Medulla oblongata (tissue), 1 donor: ENCODE results near the gene TACR1.

Source experiments
- DNase-seq: peaks from one replicate; pipeline ENCODE4 v3.0.0-alpha.2; 2015; ENCODE audit errors: extremely low spot score

The TACR1 gene

DNA sequence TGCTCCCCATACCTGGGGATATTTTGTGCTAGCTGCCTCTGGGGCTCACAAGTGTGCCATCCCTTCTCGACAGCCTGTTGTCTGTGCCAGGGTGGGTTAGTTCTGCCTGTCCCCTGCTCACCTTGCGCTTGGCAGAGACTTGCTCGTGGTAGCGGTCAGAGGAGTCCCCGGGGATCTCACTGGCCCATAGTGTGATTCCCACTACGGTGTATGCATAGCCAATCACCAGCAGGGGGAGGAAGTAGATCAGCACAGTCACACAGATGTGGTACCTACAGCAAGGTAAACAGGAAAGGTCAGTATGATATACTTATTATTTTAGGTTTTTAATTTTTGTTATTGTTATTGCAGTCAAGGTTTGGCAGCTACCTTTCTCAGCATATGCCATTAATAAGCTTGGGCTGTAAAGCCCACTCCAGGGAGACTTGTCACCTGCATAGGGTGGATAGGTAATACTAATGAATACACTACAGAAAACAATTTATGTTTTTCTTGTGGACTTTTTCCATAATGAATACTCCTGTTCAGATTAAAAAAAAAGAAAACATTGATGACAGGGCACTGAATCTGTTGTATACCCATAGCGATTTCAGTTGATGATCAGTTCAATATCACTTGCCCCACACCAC is 145.7 kb downstream of the TACR1 start:
- no peak for DNase-seq

DNA sequence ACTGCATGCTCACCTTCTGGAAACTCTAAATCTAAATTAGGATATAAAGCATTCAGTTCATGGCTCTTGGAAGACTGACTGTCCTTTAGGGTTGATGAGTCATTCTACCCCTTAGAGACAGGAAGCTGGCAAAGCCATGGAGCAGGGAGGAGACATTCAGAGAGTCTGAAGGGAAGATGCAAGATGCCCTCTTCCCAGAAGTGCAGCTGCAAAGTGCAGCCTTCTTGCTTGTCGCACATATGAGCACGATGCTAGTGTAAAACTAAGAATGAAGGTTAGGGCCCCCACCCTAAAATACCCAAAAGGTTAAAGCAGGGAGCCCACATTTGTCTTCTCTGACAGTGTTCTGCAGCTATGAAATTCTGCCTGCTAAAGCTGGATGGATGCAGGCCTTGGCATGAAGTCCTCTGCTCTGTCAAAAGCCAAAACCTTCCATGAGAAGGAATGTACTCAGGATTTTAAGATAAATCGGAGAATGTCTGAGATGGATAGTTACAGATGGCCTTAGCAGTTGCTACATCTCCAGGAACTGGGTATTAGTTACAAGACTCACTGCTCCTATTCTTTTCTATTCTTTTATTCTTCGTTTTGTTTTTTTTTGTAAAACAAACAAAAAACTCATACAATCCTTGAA is 151.2 kb downstream of the TACR1 start:
- no peak for DNase-seq

DNA sequence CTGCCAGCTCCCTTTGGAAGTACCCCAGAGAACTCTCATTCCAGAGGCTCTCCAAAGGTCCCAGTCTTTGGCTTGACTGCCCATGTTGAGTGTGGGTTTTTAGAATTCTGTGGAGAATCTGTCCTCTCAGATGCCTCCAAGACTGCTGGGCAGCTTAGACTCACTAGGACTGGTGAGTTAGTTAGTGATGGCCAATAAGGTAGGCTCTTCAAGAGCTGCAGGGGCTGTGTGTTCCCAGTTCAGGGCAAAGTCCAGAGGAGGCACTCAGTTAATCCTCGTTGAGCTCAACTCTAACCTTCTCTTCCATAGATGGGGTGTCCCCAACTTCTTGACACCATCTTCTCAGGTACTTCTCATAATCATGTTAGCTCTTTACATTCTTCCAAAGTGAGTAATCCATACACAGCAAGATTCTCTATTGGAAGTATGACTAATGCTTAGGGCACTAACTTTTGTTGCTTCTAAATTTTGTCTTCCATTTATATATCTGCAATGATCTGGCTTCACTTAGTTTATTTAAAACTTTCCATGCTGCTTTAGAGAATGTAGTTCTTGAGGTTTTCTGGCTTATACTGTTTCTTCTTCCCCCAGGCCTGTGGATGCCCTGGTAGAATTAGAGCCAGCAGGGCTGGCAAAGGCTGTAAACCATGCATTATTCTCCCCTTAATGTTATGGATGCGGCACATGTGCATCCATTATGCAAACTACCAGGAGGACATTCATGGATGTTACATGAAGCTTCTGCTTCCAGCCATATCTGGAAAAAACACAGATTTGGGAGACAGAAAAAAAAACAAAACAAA is 151.9 kb downstream of the TACR1 start:
- DNase-seq, result no peak

DNA sequence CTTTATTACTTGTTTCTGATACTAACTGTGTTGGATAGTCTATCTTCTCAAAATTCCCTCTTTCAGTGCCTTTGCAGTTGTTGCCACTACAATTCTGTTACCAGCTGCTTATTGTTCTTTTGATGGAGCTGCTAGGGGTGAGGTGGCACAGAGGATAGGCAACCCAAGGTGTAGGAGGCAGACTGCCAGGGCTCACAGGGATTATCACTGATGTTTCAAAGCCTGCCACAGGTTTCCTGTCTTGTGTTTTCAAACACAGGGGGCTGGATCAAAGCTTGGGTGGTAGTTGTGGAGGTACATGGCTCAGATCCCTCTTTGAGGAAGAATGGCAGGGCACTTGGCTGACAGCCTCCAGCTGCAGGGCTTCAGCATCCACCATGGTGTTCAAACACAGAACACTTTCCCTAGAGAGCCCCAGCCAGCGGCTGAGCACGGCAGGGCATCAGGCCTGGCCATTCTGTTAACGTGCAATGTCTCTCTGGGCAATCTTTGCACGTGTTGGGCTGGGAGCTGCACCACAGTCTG is 153.7 kb downstream of the TACR1 start:
- no peak for DNase-seq

DNA sequence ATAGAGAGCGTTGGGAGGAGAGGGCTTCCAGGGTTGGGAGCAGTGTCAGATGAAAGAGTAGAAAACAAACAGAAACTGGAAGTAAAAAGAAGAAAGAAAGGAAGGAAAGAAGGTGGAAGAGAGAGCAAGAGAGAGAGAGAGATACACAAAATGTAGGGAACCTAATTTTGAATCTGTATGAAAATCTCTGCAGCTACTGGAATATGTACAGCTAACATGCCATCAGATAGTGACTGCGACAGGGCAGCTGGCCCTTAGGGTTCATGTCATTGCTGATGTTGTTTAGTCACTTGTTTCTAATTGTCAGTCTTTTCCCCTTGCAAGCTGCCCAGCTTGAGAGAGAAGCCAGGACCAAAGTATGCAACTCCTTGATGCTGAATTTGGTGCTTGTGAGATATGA is 155.0 kb downstream of the TACR1 start:
- DNase-seq, result no peak

DNA sequence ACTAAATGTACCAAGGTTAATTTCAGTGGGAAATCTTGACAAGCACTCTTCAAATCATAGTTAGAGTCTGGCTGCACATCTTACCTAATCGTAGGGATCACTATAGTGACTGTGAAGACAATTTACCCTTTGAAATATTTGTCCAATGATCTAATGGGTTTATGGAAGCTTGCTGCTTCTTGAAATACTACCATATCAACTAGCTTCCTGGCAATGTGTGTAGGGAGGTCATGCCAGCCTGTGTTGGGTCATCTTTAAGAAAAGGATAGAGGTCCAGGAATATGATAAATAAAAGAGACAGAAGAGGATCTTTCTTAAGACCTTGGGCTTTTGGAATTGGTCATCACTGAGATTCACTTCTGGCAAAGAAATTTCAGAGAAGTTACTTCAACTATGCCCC is 156.5 kb downstream of the TACR1 start:
- no peak for DNase-seq

DNA sequence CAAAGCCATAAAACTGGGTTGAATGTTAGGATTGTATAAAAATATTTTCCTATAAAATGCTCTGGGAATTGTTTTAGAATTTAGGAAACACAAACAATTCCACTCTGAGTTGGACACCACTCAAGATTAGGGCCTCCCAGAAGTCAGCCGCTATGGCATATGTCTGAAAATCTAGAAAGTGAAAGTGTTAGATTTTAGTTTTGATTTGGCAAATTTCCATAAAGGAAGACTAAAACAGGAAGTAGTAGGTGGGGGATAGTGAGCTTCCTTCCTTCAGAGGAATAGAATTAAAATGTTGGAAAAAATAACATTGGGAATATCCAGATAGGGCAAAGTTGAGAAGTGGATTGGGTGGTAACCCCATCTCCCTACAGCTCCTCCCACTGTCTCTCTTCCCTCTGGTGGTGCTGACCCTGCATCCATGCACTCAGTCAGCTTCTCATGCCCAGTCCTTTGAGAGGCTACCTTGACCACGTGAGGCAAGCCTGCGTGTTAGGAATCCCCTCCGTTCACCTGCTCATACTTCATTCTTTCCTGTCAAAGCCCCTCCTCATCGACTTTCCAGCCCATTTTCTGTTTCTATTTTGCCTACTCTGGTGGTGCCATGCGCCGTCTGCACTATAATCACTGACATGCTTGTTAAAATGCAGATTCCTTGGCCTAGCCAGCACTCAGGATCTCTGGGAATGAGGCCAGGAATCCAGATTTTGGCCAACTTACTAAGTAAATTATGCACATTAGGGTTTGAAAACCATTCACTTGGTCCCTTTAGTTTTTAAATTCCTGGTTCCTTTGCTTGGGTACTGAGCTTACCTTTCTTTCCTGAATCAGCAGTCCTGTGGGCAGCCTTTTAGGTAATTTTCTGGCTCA is 157.4 kb downstream of the TACR1 start:
- DNase-seq, result no peak

DNA sequence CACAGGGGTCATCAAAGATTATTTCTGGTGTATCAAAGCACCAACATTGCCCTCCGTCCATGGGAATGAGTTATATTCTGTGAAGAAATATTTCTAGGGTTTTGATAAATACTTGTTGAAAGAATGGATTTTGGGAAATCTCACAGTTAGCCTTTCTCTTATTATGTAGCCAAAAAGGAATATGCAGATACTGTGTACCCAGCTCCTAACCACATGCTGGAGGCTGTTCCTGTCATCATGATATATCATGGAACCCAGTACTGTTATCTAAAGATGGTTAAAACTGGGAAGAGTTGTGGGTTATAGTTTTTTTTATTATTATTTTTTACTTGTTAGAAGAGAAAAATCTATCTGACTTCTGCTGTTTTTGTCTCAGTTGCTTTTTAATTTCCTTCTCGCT is 158.1 kb downstream of the TACR1 start:
- DNase-seq, result no peak

DNA sequence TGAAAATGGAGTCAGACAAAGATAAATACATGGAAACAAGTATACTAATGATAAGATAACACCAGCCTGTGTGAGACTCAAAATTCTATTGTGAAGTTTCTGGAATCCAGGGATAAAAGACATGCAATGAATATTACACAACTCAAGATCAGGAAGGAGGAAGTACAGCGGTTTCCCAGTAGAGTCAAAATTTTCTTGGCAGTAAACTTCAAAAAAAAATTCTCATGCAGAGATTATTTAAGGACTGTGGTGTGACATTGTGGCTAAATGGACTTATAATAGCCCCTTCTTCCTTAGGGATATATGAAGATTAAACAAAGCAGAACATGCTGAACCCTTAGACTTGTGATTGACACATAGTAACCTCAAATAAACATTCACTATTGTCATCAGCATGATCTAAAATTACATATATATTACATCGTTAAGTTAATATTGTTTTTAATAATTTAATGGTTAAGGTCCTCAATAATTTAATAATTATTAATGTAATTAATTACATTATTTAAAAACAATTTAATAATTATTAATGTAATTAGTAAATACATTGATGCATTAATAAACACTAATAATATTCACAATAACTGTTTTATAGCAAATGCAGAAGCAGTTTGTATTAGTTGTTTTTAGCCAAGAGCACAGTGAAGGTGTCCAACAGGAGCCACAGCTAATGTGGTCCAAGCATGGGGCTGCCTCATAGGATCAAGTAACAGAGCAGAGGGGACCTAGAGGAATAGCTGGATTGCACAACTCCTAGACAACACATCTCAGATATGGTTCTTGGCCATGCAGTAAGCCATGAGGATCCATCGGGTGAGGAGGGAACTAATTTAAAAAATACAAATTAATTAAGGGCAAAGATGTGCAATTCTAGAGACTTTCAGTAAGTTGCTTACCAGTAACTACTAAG is 163.6 kb downstream of the TACR1 start:
- no peak for DNase-seq

DNA sequence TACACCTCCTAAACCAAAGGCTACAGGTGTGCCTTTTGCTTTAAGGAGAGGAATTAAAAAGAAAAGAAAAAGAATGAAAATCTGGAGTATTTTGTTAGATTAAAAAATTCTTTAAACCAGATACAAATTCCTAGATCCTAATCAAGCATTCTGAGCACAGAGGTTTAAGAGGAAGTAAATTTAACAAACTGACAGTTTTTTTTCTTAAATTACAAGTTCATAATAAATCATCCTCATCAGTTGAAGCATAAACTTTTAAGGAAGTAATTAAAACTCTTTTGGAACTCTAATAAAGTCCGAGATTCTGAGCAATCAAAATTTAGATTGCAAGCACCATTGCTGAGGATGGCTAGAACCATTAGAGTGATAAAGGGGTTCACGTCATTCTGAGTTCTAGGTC is 165.8 kb downstream of the TACR1 start:
- DNase-seq, result no peak

DNA sequence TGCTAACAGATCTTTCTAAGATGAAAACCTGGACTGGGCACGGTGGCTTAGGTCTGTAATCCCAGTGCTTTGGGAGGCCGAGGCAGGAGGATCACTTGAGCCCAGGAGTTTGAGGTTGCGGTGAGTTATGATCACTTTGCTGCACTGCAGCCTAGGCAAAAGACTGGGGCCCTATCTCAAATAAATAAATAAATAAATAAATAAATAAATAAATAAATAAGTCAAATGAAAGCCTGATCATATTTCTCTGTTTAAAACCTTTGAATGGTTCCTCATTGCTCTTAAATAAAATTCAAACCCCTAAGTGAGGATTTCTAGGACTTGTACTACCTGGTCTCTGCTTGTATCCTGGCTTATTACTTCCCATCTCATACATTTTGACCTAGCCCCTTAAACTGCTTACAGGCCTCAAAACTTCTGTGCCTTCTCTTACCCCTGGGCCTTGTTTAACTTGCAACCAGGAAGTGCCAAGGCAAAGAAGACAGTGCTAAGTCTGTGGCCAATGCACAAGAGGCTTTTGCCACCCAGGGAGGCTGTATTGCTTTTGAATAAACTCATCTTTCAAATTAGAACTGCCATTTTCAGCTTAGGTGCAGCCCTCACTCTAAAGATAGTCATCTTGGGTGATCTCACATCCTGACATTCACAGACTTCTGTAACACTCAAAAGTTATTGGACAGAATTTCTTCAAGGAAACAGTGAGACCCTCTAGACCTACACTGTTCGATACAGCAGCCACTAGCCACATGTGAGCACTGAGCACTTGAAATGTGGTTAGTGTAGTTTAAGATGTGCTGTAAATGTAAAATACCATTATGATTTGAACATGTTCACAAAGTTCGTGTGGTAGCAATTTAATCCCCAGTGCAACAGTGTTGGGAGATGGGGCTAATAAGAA is 167.2 kb downstream of the TACR1 start:
- no peak for DNase-seq

DNA sequence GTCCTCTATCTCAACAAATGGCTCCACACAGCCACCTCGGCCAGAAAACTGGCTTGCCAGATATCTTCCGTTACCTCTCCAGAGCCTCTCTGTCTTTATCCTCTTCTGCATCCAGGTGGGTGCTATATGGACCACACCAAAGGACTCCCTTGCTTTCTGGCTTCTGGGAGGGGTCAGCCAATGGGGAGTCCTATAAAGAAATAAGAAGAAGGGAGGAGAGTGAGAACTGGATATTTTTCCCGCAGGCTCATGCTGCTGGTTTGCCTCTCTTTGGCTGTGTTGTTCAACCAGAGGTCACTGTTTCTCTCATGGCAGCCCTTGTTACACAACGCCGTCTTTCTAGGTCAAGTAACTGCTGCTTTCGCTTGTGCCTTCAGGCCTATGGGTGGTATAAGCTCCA is 168.1 kb downstream of the TACR1 start:
- no peak for DNase-seq

DNA sequence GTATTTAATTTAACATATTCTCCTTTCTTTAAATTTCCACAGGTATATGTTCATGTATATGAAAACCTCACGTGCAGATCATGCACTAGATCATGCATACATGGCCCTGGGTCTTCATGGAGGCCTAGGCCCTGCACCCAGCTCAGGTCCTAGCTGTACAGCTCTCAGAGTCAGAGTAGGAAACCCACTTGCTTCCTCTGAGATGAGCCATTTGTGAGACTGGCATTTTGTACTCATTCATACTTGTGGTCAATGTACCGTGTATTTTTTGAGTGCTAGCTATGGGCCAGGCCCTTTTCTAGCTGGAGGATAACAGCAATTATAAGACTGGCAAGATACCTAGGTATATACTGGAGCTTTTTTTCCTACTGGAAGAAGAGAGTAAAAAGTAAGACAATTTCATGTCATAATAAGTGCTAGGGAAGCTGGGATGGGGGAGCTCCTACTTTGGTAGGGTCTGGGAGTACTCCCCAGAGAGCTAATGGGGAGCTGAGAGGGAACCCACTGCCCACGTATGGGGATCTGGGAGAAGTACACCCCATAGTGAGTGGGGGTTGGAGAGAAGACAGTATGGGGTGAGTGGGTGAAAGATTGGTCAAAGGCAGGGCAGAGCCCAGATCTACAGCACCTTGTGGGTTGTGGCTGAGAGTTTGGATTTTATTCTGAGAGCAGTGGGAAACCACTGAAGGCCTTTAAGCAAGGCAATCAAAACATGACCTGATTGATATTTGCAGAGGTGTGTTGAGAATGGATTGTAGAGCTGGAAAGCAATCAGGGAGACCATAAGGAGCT is 168.9 kb downstream of the TACR1 start:
- DNase-seq, result no peak

DNA sequence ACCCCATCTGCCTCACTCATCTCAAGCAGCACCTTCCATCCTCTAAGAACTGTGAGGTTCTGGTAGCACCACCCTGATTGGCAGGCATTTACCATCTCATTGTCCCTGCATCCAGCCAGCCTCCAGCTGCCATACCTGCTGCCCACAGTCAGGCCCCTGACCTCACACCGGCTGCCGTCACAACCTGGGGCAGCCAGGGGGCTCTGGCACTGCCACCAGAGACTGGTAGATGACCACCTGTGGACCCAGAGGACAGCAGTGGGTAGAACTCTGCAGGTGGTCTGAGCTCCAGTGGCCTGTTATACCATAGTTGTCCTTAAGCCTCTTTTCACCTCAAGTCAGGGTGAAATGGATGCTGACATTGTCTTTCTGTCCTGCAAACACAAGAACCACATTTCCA is 171.4 kb downstream of the TACR1 start:
- no peak for DNase-seq

DNA sequence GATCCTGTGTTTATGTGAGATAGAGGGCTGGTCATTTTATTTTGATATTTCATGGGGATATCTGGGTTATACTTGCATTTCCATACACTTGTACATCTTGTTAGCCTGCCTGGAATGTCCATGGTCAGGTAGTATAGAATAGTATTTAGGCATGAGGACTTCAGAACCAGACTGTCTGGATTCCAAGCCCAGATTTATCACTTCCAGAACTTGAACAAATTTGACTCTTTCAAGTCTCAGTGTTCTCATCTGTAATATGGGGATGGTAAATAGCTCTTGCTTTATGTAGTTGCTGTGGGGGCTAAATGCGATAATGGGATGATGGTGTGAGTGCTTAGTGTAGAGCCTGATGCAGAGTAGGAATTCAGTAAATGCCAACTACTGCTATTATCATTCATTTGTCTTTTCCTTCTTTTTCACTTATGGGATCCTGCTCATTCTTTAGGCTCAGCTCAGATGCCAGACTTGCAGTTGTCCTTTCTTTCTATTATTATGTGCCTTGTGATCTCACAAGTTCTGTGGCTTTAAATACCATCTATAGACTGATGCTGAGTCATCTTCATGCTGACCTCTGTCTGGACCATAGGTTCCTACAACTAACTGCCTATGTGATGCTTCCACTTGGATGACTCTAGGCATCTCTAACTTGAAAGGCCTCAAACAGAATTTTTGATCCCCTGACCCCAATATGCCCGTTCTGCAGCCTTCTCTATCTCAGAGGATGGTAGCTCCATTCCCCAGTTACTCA is 173.5 kb downstream of the TACR1 start:
- no peak for DNase-seq

DNA sequence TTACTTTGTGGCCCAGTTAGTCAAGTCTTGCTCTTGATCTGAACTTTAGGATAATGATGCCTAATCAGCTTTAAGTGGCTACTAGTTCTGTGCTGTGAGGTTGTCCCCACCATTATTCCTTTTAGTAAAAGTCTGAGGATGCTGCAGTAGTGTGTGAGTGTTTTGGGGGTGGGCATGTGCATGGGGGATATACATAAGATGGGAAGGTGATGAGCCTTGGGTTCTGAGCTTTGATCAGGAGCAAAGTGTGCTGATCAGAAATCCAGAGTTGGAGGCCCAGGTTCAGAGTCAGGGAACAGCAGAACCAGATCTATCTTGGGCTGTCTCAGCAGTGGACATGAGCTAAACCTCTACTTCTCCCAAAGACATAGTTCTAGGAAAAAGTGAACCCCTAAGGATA is 174.1 kb downstream of the TACR1 start:
- no peak for DNase-seq

DNA sequence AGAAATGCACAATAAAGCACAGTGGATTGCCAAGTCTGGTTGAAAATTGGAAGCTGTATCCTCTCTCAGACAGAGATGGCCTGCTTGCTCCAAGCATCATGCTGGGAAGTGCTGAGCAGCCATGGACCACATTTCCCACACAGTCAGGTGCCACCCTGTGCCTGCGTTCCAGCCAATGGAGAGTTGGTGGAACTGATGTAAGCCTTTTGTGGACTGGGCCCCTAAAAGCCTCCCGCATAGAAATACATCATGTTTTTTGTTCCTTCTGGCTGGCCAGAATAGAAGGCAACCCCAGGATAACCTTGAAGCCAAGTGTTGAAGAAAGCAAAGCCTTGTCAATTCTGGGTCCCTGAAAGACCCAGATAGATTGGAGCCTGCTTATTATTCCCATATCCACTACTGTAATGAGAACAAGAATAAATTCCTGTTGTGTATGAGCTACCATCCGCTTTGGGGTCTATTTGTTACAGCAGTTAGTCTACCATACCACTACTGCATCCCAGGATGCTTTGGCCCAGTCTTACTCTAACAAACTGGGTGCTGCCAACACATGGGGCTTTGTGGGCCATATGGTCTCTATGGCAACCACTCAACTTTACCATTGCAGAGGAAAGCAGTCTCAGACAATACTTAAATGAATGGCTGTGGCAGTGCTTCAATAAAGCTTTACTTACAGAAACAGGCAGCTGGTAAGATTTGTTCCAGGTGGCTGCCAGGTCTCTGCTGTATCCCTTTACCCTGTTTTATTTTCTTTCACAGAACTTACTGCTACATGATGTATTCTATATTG is 175.5 kb downstream of the TACR1 start:
- no peak for DNase-seq
